BJ (cell line): ENCODE results near the gene CSNK1G2. TPM values are rescaled to one million over a fixed set of nuclear protein-coding genes. Genes with fewer than 3 reads are reported as not detected.

Experiments used
- CTCF ChIA-PET: fragments of 350-600 bp; formaldehyde crosslinking; extraction: SDS; loops from one replicate; lab custom pipeline; 2021; ENCODE audit warnings: antibody characterized with exemption, inconsistent platforms; lab: Yijun Ruan, JAX
- POLR2A ChIA-PET: fragments of 300-600 bp; sonication (Branson Sonifier 250); formaldehyde crosslinking; extraction: SDS; loops from one replicate; lab custom pipeline; 2021; ENCODE audit warnings: antibody characterized with exemption; lab: Charles Lee
- DNase-seq: peaks from one replicate; pipeline ENCODE4 v3.0.0-alpha.2; 2011; ENCODE audit warnings: low read depth
- H3K27me3 ChIP-seq: 2 replicates; pipeline ENCODE4 v1.6.0; 2011; ENCODE audit warnings: low read length; ENCODE audit not compliant: control insufficient read depth, insufficient read depth
- H3K36me3 ChIP-seq: 2 replicates; pipeline ENCODE4 v1.5.1; 2011; ENCODE audit warnings: low read length; ENCODE audit not compliant: control insufficient read depth, insufficient read depth
- H3K4me3 ChIP-seq: 2 replicates; pipeline ENCODE4 v1.5.1; 2011; ENCODE audit warnings: low read depth, mild to moderate bottlenecking, control low read depth, low read length
- polyA plus RNA-seq: library from polyadenylated mRNA; depleted of rRNA; stranded (reverse); fragments of >200 nt; gene quantifications from 2 replicates; pipeline ENCODE4 v1.2.3, GENCODE V29; 2011
- TF ChIP-seq, protein P1 (sequence below): IDR thresholded peaks from 2 replicates; pipeline ENCODE4 v1.5.1; 2011; ENCODE audit warnings: low read depth, mild to moderate bottlenecking, control low read depth, inconsistent platforms, low read length, moderate library complexity; ENCODE audit not compliant: insufficient read depth

The CSNK1G2 gene
- polyA plus RNA-seq, 1 experiment = 48.1 TPM

DNA sequence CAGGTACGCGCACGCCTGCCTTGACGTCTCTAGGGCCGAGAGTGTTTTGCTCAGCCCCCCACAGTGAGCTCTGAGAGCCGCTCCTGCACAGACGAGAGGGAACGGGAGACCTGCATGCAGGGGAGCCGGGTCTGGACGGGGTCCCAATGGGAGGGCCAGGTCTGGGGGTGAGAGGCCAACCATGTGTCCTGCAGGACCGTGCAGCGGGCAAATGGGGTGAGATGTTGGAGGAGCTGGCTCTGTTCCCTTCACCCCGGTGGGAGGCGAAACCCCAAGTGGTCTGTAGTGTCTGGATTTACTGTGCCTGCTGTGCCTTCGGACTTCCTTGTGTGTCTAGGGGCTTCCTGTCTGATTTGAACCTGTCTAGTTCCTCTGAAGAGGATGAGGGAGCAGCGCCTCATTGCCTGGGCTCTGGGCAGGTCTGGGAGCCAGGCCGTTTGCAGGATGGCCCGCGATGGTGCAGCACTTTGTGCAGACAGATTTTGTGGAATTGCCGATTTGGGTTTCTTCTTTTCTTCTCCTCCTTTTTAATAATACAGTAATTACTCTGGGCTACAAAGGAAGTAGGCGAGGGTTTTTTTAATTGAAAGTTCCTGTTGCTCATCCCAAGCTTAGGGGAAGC, 2.1 kb downstream of the CSNK1G2 start:
- Histone ChIP-seq H3K4me3 (peak overlapping the region; percentile 80), H3K27me3 (no peaks in the 10 kb centered on the region), H3K36me3 (no peaks in the 10 kb centered on the region; the same call in none of the 2 replicates)
- DNase-seq = no peak
- CTCF ChIA-PET = interaction anchor here (1.2 kb wide), 2 partner anchors 13 to 94 kb away, joined by 4 to 5 read pairs; partner anchors contain the start of gene REXO1
- TF ChIP-seq, protein P1, sequence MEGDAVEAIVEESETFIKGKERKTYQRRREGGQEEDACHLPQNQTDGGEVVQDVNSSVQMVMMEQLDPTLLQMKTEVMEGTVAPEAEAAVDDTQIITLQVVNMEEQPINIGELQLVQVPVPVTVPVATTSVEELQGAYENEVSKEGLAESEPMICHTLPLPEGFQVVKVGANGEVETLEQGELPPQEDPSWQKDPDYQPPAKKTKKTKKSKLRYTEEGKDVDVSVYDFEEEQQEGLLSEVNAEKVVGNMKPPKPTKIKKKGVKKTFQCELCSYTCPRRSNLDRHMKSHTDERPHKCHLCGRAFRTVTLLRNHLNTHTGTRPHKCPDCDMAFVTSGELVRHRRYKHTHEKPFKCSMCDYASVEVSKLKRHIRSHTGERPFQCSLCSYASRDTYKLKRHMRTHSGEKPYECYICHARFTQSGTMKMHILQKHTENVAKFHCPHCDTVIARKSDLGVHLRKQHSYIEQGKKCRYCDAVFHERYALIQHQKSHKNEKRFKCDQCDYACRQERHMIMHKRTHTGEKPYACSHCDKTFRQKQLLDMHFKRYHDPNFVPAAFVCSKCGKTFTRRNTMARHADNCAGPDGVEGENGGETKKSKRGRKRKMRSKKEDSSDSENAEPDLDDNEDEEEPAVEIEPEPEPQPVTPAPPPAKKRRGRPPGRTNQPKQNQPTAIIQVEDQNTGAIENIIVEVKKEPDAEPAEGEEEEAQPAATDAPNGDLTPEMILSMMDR = no peak
- POLR2A ChIA-PET = no interaction called here

DNA sequence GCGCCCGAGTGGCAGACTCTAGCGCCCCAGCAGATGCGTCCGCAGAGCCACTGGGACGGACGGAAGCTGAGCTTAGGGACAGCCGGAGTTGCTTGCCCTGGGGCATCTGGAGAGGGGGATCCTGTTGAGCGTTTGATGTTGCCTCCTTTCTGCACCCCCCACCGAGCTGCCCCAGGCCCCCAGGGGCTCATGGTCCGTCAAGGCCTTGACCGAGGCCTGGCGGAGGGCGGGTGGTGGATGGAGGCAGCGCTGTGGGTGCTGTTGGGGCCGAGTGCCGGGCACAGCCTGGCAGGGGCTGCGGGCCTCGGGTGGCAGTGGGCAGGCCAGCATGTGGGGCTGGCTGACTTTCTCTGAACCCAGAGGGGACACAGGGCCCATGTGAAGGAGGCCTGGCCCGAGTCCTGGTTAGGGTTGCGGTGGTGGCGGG, 2.7 kb downstream of the CSNK1G2 start:
- CTCF ChIA-PET = interaction anchor here (1.2 kb wide), 1 partner anchor 14 kb away, joined by 5 read pairs; no protein-coding TSS in a partner anchor
- TF ChIP-seq, protein P1 = no peak

DNA sequence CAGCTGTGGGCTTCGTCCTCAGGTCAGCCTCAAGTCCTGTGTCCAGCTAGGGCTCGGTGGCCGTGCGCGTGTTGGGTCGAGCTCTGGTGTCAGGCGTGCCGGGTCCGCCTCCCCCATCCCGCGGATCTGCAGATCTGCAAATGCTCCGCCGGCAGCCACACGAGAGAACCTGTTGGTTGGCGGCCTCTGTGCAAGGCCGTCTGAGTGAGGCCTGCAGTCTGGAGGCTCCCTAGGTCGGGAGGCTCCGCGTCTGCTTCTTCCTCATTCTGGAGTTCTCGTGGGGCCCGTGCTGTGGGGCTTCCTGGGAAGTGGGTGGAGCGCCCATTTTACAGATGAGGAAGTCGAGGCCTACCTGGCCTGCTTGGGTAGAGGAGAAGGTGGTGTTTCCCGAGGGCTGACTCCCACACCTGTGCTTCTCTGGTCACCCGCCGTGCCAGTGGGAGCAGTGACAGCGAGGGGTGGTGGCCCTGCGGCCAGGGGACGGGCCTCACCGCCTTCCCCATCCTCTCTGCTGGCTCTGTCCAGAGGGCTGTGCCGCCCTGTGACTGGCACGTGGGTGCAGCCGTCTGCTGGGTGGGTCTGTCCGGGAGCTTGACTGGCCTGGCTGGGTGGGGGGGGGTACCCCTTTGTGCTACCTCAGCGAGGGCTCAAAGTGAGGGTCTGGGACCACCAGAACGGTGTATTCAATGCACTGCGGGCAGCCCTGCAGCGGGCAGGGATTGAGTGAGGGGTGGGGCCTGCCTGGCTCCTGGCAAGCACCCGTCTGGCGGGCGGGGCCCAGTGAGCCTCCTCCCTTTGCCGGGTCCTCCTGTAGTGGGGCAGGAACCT, 3.3 kb downstream of the CSNK1G2 start:
- ChIA-PET POLR2A (no interaction called here), CTCF (interaction anchor here (1.2 kb wide), 1 partner anchor 14 kb away, joined by 5 read pairs; no protein-coding TSS in a partner anchor)
- no peak overlapping the region for H3K4me3 ChIP-seq
- H3K27me3 ChIP-seq = no peaks in the 10 kb centered on the region
- H3K36me3 ChIP-seq = no peaks in the 10 kb centered on the region; the same call in none of the 2 replicates
- TF ChIP-seq, protein P1 = no peak
- DNase-seq = no peak

More for the DNA sequence above, 2.7 kb downstream of the CSNK1G2 start:
- Histone ChIP-seq H3K4me3 (no peak overlapping the region), H3K36me3 (no peaks in the 10 kb centered on the region; the same call in none of the 2 replicates), H3K27me3 (no peaks in the 10 kb centered on the region)
- POLR2A ChIA-PET = no interaction called here
- DNase-seq = no peak

DNA sequence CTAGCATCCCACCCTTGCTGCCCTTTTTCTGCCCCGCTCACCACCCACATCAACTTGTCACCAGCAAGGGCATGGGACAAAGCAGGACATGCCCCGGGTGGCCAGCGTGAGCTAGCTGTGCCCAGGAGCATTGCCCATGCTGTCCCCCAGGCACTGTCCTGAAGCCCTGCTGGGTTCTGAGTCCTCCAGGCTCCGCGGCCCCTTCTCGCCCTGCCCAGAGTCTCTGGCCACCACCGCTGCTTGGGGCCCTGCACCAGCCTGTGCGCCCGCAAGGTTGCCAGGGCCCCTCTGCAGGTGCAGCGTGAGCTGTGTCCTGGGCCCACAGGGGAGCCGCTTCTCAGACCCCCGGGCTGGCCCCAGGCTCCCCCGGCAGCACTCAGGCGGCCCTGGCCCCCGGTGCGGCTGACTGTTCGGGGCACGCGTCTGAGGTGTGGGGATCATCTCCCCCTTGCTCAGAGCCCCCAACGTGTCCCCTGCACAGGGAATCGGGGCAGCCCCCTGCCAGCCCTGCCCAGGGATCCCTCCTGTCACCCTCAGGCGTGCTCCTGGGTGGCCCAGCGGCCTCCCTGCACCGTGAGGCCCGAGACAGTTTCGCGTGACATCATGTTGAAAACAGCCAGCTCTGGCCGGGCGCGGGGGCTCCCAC, 4.1 kb downstream of the CSNK1G2 start:
- H3K36me3 ChIP-seq = peaks cover 2% of the 10 kb centered on the region
- TF ChIP-seq, protein P1 = no peak
- POLR2A ChIA-PET = no interaction called here
- no peak overlapping the region for H3K4me3 ChIP-seq
- no peak for DNase-seq
- H3K27me3 ChIP-seq = no peaks in the 10 kb centered on the region
- CTCF ChIA-PET = interaction anchor here (0.7 kb wide), 1 partner anchor 21 kb away, joined by 3 read pairs; no protein-coding TSS in a partner anchor
